NCI-H82 (cell line): Measurements from ENCODE around the gene RPH3AL.
"Not testable (repeated sequence)": the region's sequence is repeated elsewhere in the genome, so short reads cannot be mapped to it uniquely, and the experiment has no call there.

Source experiments
- DNase-seq: peaks from one replicate; lab custom pipeline; 2025; lab: John Stamatoyannopoulos, UW

The RPH3AL gene

DNA sequence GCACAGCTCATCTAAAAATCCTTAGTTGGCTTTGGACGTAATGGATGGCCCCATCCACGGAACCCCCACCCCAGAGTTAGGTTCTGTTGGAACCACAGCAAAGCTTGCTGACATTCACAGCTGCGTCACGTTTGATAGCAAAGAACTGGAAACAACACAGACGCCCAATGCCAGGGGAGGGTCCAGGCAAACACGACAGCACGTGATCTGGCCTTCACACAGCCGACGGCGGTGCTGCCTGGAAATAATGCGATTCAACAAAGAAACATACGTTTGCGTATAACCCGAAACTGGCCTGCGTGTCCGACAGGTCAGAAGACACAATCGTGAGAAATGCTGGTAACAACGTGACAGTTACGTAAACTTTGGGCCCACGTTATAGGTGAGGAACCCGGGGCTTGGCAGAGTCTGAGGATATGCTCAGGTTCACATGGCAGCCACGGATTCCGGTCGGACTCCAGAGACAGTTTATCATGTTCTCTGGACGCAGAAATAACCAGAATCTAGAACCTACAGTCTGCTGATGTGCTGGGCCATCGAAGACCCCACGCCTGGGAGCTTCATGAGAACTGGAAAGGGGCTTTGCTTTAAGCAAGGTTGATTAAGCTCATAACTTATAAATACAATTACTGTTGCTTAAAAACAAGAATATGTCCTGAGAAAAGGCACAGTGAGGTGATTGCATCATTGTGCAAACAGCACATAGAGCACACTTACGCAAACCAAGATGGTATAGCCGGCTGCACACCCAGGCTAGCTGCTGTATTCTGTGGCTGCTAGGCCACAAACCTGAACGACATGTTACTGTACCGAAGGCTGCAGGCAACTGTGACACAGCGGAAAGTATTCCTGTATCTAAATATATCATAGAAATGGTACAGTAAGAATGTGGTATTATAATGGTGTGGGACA is 70.4 kb downstream of the RPH3AL start:
- no peak for DNase-seq

DNA sequence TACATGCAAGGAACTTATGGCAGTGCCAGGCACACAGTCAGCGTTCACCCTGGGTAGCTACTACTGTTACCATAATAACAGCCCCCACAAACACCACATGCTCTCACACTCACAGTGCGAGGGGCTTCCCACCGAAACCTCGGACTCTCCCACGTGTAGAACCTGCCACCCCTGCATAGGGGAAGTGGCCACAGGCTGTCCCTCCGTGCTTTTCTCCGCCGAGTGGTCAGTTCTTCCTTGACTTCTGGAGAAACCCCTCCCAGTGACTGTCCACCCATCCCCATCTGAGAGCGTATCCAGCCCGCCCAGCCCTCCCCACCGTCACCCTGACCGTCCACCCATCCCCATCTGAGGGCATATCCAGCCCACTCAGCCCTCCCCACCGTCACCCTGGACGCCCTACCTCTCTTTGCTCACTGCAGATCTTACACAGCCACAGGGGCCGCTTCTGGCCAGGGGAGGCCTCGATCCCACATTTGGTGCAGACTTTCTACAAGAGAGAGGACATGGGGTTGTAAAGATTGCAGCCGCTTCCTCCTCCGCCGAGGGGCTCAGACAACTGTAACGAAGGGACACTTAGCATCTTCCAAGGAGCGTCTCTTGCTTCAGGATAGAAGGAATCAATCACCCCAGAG is 71.1 kb downstream of the RPH3AL start:
- DNase-seq: no peak

DNA sequence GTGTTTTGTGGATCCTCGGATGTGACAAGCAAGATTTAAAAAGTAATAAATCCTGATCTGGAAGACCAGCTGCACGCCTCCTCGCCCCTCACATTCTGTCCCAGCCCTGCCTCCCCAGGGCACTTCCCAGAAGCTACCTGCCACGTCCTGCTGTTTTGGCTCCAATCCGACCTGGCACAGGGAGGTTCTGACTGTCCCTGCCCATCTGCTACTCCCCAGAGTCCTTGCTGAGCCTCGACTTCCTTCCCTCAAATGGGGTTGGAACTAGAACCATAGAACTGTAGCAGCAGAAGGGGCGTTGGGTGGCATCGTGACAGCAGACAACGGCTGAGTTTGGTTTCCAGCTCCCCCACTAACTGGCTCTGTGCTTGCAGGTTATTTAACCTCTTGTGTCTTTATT is 71.7 kb downstream of the RPH3AL start:
- no peak for DNase-seq

DNA sequence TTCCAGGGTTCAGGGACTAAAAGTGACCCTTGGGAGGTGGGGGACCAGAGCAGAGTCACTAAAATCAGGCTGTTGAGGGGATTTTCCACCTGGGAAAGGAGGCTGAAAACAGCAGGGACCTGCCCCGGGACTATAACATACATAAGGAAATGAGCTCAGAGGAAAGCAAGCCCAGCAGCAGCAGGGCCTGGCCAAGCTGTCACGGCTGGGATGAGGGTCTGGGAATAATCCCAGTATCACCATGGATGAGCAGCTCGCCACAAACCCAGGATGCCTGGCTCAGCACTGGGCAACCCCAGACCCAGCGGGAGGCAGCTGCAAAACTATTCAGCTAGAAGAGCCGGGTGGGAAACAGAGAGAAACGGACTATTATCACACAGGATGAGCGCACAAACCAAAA is 72.4 kb downstream of the RPH3AL start:
- DNase-seq: no peak

DNA sequence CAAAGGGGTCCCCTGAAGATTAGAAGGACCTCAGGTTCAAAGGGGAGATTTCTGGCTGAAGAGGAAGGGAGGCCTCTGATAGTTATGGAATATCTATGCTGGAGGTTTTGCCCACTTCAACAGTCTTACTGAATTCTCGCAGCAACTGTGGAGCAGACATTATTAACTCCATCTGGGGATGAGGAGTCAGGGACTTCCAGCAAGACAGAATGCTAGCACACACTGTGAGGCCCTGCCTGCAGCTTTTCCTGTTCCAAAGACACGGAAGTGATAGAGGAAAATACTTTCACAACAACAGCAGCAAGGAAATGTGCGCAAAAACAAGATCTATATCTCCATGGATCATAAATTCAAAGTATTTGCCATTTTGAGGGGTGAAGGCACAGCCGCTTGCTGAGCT is 72.8 kb downstream of the RPH3AL start:
- DNase-seq: no peak

DNA sequence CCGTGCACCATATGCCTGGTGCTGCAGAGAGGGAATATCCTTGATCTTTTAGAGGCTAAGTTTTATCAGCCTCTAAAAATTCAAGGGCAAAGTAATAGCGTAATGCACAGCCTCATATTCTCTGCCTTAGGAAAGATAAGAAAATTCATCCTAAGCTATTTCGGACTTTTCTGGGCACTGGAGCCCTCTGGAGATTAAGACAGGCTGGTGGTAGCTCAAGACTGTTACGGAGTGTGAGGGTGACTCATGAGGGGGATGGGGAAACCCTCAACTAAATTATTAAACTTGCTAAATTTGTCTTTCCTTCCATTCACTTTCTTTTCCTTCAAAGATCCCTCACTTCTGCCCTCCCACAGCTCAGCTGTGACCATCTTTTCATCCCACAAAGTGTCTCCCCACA is 73.3 kb downstream of the RPH3AL start:
- no peak for DNase-seq

DNA sequence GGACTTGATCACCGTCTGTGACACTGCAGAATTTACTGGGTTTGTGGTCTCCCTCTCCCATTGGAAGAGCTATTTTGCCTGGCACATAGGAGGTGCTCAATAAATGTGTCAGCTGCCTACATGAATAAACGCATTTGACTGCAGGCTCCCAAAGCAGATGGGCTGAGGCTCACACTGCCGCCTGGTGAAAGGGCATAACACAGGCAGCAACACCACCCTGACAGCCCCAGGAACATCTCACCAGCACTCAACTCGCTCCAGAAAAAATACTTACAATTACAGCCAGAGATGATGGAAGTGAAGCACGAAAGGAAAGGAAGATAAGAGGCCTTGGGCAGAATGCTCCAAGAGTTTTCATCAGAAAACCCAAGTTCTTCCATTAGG is 73.9 kb downstream of the RPH3AL start:
- no peak for DNase-seq

DNA sequence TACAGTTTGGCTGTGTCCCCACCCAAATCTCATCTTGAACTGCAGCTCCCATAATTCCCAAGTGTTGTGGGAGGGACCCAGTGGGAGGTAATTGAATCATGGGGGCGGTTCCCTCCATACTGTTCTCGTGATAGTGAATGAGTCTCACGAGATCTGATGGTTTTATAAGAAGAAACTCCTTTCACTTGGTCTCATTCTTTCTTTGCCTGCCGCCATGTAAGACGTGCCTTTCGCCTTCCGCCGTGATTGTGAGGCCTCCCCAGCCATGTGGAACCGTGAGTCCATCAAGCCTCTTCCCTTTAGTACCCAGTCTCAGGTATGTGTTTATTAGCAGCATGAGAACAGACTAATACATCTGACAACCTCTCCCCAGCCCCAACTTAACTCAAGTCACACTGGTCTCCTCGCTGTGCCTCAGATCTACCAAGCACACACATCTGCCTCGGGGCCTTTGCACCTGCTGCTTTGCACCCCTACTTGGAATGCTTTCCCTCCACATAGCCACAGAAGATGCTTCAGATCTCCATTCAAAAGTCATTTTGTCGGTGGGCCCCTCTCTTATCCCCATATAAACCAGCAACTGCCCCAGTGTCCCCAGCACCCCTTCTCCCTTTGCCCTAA is 74.4 kb downstream of the RPH3AL start:
- DNase-seq: no peak

DNA sequence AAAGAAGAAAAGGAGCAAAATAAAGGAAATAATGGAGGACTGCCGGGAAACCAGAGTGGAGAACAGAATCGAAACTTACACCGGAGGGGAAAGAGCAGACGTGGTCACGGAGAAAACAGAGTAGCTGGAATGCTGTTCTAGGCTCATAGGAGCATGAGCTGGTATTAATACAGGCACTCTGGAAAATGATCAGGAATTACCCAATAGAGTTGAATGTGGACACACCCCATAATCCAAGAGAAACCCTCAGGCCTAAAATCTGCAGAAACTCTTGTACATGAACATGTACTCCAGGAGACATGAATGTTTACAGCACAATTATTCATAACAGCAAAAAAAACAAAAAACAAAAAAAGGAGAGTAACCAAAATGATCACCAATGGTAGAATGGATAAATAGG is 77.7 kb downstream of the RPH3AL start:
- no peak for DNase-seq

DNA sequence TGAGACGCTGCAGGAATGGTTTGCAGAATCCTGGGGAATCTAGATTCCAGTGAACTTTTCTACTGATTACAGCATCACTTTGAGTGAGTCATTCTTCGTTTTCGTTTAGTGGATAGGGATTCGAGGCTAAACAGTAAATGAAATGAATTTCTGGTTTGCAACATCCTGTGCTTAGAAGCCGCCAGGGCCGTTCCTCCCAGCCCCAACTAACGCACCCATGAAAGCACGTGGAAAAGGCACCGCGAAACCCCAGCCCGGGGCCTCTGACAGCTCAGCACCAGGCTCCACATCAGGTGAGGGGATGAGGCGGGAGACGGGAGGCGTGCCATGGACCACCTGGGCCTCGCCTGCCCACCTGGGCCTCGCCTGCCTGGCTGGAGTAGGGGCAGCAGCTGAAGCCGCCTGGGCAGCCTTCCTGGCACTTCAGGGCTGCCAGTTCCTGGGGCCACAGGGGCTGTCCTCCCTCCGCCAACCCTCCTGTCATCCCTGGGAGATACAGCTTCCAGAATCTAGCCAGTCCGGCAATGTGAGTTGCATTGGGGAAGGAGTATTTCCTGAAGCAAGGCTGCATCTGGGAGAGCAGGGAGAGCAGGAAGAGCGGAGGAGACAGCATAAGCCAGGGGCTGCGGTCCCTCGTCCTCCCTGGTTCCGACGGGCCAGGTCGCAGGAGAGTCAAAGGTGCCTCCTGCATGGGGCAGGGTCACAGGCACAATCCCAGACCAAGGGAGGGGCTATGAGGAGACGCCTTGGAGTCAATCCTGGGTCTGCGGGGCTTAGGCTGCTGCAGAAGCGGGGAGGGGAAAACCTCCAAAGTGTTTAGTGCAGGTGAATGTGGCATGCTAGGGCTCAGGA is 78.4 kb downstream of the RPH3AL start:
- DNase-seq: no peak

DNA sequence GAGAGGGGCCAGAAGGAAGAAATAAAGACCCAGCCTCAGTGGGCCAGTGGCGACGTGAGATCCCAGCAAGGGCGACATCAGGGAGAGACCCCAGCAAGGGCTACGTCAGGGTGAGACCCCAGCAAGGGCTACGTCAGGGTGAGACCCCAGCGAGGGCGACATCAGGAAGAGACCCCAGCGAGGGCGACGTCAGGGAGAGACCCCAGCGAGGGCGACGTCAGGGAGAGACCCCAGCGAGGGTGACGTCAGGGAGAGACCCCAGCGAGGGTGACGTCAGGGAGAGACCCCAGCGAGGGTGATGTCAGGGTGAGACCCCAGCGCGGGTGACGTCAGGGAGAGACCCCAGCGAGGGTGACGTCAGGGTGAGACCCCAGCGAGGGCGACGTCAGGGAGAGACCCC is 79.8 kb downstream of the RPH3AL start:
- DNase-seq: not testable (repeated sequence)

DNA sequence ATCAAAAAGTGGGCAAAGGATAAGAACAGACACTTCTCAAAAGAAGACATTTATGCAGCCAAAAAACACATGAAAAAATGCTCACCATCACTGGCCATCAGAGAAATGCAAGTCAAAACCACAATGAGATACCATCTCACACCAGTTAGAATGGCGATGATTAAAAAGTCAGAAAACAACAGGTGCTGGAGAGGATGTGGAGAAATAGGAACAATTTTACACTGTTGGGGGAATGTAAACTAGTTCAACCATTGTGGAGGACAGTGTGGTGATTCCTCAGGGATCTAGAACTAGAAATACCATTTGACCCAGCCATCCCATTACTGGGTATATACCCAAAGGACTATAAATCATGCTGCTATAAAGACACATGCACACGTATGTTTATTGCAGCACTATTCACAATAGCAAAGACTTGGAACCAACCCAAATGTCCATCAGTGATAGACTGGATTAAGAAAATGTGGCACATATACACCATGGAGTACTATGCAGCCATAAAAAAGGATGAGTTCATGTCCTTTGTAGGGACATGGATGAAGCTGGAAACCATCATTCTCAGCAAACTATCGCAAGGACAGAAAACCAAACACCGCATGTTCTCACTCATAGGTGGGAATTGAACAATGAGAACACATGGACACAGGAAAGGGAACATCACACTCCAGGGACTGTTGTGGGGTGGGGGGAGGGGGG is 80.5 kb downstream of the RPH3AL start:
- not testable (repeated sequence) for DNase-seq

DNA sequence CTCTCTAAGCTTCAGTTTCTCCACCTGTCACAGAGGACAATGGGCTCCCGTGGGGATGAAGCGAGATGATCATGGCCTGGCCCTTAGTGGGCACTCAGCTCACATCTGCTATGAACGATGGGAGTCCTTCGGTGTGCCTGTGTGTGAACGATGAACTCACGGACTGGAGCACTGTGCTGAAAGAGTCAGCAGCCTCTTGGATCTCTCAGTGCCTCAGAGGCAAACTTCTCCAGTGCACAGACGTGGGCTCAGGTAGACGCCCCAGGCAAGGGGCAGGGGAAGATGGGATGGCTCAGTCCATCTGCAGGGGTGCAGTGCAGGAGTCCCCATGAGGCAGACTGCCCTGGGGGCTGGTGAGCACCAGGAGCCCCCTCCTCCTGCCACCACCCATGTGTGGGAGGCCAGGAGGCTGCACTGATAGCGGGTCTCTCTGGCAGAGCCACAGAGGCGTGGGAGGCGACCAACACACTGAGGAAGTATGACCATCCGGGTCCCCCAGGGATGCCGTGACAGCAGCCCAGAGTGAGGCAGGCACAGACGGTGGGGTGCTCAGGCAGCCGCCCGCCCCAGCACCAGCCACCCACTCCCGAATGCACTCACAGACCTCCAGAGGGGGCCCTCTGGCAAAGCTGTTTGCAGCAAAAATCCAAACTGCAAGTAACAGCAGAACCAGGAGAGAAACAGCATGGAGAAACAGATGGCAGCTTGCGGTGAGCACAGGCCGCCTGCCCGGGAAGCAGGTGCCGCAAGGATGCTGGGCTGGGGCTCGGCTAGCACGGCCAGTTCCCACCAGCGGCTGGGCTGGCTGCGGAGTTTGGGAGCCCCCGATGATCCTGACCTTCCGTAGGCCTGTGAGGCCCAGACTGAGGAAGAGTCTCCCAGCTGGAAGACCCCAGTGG is 82.7 kb downstream of the RPH3AL start:
- no peak for DNase-seq

DNA sequence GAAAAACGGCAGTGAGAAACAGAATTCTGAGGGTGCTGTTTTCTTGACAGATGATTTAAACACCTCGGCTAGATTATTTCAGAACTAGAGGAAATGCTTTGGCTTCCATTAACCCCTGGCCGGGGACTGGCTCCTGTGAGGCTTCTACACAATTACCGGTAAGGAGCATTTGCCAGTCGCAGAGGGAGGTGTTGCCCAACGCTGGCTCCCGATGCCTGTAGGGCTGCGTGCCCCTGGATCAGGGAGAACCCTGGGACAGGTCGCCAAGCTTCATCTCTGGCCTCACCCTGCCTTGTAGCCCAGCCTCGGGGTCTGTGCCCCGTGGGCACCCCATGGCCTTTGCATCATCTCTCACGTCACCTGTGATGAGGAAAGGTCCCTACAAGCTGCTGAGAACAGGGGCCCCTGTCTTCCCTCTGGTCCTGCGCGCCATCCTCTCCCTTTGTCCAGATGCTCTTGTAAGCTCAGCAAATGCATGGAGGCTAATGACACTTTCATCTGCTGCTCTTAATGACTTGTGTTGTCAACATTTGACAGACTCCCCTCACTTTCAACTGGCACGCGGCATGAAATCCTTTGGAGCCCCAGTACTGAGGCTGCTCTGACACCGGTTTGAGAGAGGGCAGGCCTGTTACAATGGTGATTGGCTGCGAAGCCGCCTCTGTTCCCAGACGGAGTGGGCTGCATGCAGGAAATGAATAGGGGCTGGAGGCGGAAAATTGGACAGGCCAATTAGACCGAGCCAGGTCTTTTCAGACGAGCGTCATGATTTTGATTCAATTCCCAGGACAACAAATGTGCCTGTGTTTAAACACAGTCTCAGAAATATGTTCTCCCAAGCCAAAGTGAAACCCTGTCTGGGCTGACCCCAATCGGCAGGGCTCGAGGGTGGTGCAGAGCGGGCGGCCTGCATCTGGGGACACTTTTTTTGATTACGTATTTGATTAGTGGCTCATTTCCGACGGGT is 85.6 kb downstream of the RPH3AL start:
- DNase-seq: no peak

DNA sequence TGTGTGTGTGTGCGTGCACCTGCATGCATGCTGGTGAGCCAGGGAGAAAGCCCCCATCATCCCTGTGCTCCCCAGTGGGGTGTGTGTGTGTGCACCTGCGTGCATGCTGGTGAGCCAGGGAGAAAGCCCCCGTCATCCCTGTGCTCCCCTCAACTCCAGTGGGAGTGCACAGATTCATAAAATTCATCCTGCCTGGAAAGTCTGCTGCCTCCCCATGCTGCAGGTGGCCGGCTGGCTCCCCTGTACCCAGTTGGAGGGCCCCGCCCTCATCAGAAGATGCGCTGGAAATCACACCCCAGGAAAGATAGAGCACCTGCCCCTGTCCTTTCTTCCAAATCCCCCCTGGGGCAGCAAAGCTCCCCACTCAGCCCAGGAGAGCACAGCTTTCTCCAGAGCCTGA is 86.4 kb downstream of the RPH3AL start:
- no peak for DNase-seq

DNA sequence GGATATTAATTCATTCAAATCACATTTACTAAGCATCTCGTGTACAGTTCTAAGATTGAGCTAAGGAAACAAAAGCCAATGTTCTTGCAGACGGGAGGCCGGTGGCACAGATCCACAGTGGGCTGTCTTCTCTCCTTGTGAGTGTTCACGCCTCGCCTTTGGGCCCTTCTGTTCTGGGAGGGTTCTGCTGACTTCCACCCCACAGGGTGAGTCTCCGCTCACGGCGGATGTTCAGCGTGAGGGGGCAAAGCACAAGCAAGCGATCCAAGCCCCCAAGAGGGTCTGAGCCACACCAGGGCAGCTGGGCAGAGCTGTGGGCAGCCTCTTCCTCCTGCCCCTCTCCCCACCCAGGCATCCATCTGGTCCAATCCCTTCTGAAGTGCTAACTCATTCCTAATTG is 86.9 kb downstream of the RPH3AL start:
- DNase-seq: no peak

DNA sequence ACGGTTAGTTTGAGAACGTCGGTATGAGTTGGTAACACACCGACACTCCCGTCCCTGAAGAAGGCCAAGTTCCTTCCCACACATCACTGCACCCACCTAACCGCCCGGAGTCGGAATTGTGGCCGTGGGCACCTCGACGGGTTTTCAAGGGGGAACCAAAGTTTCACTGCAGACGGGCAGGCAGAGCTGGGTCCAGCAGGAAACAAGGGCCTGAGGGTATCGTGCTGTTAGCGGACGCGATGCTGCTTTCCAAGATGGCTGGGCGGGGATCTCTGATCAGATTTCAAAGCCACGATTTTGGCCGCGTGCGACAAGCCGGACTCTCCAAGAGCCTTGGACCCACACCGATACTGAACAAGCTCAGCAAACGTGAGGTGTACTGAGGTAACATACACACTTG is 88.8 kb downstream of the RPH3AL start:
- no peak for DNase-seq

DNA sequence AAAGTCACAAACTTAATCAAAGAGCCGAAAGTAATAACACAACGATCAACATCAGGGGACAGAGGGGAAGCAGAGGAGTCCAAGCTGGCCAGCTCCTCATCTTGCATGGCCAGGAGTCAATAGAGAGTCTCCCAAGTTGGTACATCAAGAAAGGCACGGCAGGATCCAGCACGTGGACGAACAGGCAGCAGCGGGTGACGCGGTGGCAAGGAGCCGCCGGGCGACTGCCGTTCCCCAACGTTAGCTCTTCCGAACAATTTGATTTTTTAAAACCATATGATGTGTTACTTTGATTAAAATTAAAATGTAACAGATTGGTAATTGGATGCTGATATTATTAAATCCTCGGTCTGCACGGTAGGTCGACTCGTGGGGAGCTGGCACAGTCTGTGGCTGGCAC is 89.3 kb downstream of the RPH3AL start:
- no peak for DNase-seq

DNA sequence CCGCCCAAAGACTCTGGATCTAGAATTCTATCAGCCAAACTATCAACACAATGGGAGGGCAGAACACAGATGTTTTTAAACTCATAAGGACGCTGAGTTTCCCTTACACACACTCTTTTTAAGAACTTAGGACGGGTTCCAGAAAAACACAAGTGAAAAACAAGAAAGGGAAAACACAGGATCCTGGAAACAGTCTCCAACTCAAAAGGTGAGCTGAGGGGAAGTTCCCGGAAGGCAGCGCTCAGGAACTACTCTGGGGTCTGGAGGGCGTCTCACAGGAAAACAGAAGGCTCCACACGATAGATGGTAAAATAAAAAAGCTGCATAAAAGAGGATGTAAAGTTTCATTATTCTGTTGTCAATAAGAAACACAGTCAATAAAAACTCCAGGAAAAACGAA is 91.0 kb downstream of the RPH3AL start:
- no peak for DNase-seq
